PC-9 (cell line): ENCODE results near the gene ILKAP. TPM values are rescaled to one million over a fixed set of nuclear protein-coding genes. Genes with fewer than 3 reads are reported as not detected.
A peak's percentile ranks its signal among the peaks of the same experiment; 100 is the strongest.

Experiments
- BruUV-seq: library from RNA; stranded (reverse); fragments of 400-500 nt; replicated peaks from 2 replicates; lab custom pipeline; 2021; lab: Mats Ljungman, UMichigan
- CTCF ChIA-PET: fragments of 300-600 bp; sonication (Branson Sonifier 250); formaldehyde crosslinking; loops from one replicate; lab custom pipeline; 2022; ENCODE audit warnings: antibody characterized with exemption; lab: Charles Lee
- POLR2A ChIA-PET: fragments of 300-600 bp; sonication (Branson Sonifier 250); formaldehyde crosslinking; loops from one replicate; lab custom pipeline; 2022; ENCODE audit warnings: antibody characterized with exemption; ENCODE audit not compliant: unreplicated experiment; lab: Charles Lee
- DNase-seq, 2 experiments: peaks; one replicate each; pipeline versions ENCODE4 v3.0.0 to v3.0.0-alpha.2; 2015 to 2022; ENCODE audit warnings: mixed read lengths in 1 of 2
- H2AFZ ChIP-seq: fragments of 200-600 bp; sonication (generic); 2 replicates; pipeline ENCODE4 v1.8.1; 2017; ENCODE audit warnings: antibody characterized with exemption
- H3F3A ChIP-seq: fragments of 200-600 bp; sonication (generic); 2 replicates; pipeline ENCODE4 v1.8.1; 2017; ENCODE audit warnings: antibody characterized with exemption, mild to moderate bottlenecking, low read depth; ENCODE audit not compliant: insufficient read depth
- H3K27ac ChIP-seq: fragments of 200-600 bp; sonication (generic); 2 replicates; pipeline ENCODE4 v1.6.1; 2016; ENCODE audit warnings: mixed run types
- H3K27me3 ChIP-seq: fragments of 200-600 bp; sonication (generic); 2 replicates; pipeline ENCODE4 v1.6.1; 2016; ENCODE audit warnings: low read depth, mixed run types; ENCODE audit not compliant: insufficient read depth
- H3K36me3 ChIP-seq: fragments of 200-600 bp; sonication (generic); 2 replicates; pipeline ENCODE4 v1.6.1; 2016; ENCODE audit warnings: low read depth, mixed run types
- H3K4me1 ChIP-seq: fragments of 200-600 bp; sonication (generic); replicated peaks from 2 replicates; pipeline ENCODE4 v1.6.1; 2016; ENCODE audit warnings: mixed run types; ENCODE audit not compliant: insufficient read depth
- H3K4me2 ChIP-seq: fragments of 200-600 bp; sonication (generic); 2 replicates; pipeline ENCODE4 v1.6.1; 2017; ENCODE audit warnings: mixed run types
- H3K4me3 ChIP-seq: fragments of 200-600 bp; sonication (generic); 2 replicates; pipeline ENCODE4 v1.6.1; 2016; ENCODE audit warnings: mixed run types
- H3K79me2 ChIP-seq: fragments of 200-600 bp; sonication (generic); 2 replicates; pipeline ENCODE4 v1.6.1; 2017; ENCODE audit warnings: low read depth, mixed run types
- H3K9me2 ChIP-seq: fragments of 200-600 bp; sonication (generic); 2 replicates; pipeline ENCODE4 v1.8.1; 2017; ENCODE audit warnings: mild to moderate bottlenecking; ENCODE audit not compliant: insufficient read depth
- H3K9me3 ChIP-seq: fragments of 200-600 bp; sonication (generic); 2 replicates; pipeline ENCODE4 v1.8.1; 2016; ENCODE audit warnings: low read depth; ENCODE audit not compliant: insufficient read depth
- H4K20me1 ChIP-seq: fragments of 200-600 bp; sonication (generic); 2 replicates; pipeline ENCODE4 v1.8.1; 2017; ENCODE audit not compliant: insufficient read depth
- EZH2 ChIP-seq: fragments of 200-600 bp; sonication (generic); IDR thresholded peaks from 2 replicates; pipeline ENCODE4 v1.8.0; 2017; ENCODE audit warnings: antibody characterized with exemption, low read depth
- intact Hi-C: fragments of 100-400 bp; cut with micrococcal nuclease; formaldehyde crosslinking; loops from one replicate; pipeline ENCODE4 v1.10.0; 2022; ENCODE audit not compliant: unreplicated experiment
- total RNA-seq: library from RNA; stranded (reverse); gene quantifications from 2 replicates; pipeline ENCODE4 v1.2.3, GENCODE V29; 2021
- TF ChIP-seq, protein P1 (sequence below): fragments of 200-600 bp; sonication (generic); conservative IDR thresholded peaks from 2 replicates; pipeline ENCODE4 v1.6.1; 2017; ENCODE audit warnings: mixed run types, antibody characterized with exemption, mild to moderate bottlenecking, moderate library complexity

The ILKAP gene
- total RNA-seq, 1 experiment from 2014 or later = 55.6 TPM

DNA sequence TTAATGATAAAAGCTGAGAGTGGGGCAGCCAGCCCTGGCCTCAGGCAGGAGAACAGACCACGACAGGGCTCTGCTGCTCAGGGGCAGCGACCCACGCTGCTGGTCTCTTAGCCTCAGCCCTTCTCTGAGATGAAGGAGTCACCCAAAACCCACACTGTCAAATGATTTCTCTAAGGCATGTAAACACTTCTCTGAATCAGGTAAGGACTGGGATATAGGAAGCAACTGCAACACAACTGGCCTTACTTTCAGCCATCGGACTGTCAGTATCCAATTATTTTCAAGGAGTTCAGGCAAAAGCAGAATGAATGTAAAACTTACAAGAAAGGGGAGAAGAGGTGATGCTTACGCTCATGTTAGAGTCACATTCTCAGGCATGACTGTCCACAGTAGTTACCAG is 22.9 kb downstream of the ILKAP start:
- POLR2A ChIA-PET = no interaction called here
- no TSS peak for BruUV-seq
- Histone ChIP-seq H3K27me3 (no peaks in the 10 kb centered on the region), H3K27ac (no peak overlapping the region), H3F3A (peaks cover 5% of the 10 kb centered on the region; the same call in 1 of the 2 replicates), H3K4me1 (no peaks in the 10 kb centered on the region), H3K36me3 (peaks cover 51% of the 10 kb centered on the region), H3K9me2 (no peaks in the 10 kb centered on the region), H2AFZ (no peak overlapping the region), H3K4me3 (no peak overlapping the region), H3K9me3 (no peaks in the 10 kb centered on the region), H4K20me1 (no peaks in the 10 kb centered on the region), H3K4me2 (no peak overlapping the region), H3K79me2 (no peaks in the 10 kb centered on the region)
- peak in 1 of 2 experiments; percentile 31 for DNase-seq
- TF ChIP-seq, protein P1, sequence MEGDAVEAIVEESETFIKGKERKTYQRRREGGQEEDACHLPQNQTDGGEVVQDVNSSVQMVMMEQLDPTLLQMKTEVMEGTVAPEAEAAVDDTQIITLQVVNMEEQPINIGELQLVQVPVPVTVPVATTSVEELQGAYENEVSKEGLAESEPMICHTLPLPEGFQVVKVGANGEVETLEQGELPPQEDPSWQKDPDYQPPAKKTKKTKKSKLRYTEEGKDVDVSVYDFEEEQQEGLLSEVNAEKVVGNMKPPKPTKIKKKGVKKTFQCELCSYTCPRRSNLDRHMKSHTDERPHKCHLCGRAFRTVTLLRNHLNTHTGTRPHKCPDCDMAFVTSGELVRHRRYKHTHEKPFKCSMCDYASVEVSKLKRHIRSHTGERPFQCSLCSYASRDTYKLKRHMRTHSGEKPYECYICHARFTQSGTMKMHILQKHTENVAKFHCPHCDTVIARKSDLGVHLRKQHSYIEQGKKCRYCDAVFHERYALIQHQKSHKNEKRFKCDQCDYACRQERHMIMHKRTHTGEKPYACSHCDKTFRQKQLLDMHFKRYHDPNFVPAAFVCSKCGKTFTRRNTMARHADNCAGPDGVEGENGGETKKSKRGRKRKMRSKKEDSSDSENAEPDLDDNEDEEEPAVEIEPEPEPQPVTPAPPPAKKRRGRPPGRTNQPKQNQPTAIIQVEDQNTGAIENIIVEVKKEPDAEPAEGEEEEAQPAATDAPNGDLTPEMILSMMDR = no peak
- TF ChIP-seq EZH2 = no peak
- intact Hi-C loops = loop anchor here (10.0 kb wide), 1 partner anchor 116 kb away; the partner anchor contains the start of gene SCLY
- CTCF ChIA-PET = no interaction called here

DNA sequence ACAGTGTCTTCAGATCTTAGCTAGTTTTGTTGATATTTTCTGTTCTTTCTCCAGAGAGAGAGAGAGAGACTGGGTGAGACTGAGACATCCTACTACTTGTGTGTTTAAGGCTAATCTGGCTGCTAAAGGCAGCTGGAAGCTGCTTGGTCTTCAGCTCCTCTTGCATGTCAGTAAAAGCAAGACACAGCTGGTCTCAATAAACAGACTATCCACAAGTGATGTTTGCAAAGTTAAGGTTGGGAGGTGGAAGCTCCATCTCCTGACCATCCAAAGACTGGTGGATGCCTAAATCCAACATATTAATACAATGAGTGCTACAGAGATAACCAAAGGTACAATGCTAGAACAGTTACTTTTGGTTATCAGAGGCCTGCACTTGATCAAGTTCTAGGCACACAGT is 26.9 kb downstream of the ILKAP start:
- Histone ChIP-seq H3K36me3 (peaks cover 34% of the 10 kb centered on the region; the same call in 1 of the 2 replicates), H3K79me2 (no peaks in the 10 kb centered on the region), H2AFZ (no peak overlapping the region), H3F3A (peaks cover 8% of the 10 kb centered on the region; the same call in 1 of the 2 replicates), H3K9me3 (no peaks in the 10 kb centered on the region), H3K4me3 (no peak overlapping the region), H3K4me2 (no peak overlapping the region), H3K9me2 (no peaks in the 10 kb centered on the region), H3K4me1 (no peaks in the 10 kb centered on the region), H3K27ac (no peak overlapping the region), H3K27me3 (no peaks in the 10 kb centered on the region), H4K20me1 (no peaks in the 10 kb centered on the region)
- BruUV-seq = no TSS peak
- no peak for DNase-seq
- intact Hi-C loops = no loop called here
- CTCF ChIA-PET = interaction anchor here (0.5 kb wide), 1 partner anchor 78 kb away, joined by 10 read pairs; no protein-coding TSS in a partner anchor
- TF ChIP-seq EZH2 = no peak
- TF ChIP-seq, protein P1 = no peak
- POLR2A ChIA-PET = no interaction called here

GRCh38 chr2:238174701-238175100 is 28.8 kb downstream of the ILKAP start:
- Histone ChIP-seq H3K4me1 (peaks cover 12% of the 10 kb centered on the region), H3K9me3 (no peaks in the 10 kb centered on the region), H3K36me3 (peaks cover 39% of the 10 kb centered on the region; the same call in 1 of the 2 replicates), H3K27ac (no peak overlapping the region), H4K20me1 (no peaks in the 10 kb centered on the region), H3K9me2 (no peaks in the 10 kb centered on the region), H3F3A (peaks cover 28% of the 10 kb centered on the region; the same call in 1 of the 2 replicates), H2AFZ (no peak overlapping the region), H3K4me2 (no peak overlapping the region), H3K4me3 (no peak overlapping the region), H3K27me3 (no peaks in the 10 kb centered on the region), H3K79me2 (no peaks in the 10 kb centered on the region)
- intact Hi-C loops = no loop called here
- DNase-seq = no peak
- BruUV-seq = no TSS peak
- ChIA-PET POLR2A (no interaction called here), CTCF (no interaction called here)
- no peak for TF ChIP-seq EZH2
- TF ChIP-seq, protein P1 = no peak
